ENCODE results near the gene GATD1.

Gene GATD1

DNA sequence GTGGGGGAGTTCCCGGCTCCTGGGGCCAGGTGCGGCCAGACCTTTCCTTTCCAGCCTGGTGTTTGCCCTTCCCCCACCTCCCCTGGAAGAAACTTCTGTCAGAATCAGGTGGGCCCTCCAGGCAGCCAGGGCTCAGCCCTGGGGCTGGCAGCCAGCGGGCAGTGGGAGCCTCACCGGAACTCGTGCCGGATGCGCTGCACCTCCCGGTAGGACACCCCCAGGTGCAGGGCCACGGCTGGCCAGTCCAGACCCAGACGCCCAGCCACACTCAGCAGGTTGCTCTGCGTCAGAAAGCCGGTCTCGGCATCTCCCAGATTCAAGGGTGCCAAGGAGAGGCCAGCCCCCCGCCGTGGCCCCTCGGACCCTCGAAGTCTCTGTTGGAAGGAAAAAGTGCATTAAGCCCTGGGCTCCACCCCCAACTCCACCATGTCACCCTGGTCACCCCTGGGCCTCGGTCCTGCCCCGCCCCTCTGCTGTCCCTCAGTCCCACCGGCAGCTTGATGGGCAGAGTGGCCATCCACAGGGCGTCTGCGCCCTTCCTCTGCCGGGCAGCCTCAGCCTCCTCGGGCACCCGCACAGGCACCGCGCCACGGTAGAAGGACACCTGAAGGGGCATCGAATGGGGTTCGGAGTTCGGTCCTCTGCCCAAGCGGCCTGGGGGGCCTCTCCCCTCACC is 22.5 kb upstream of the GATD1 start:
- no peak for TF ChIP-seq CTCF (IDR thresholded peaks at IDR 0.05; ENCODE audit: control insufficient read depth, insufficient read depth, low read depth, low read length, missing control alignments)
- no peak for DNase-seq (ENCODE audit: low read depth)
- H3K4me3 ChIP-seq (ENCODE audit: control insufficient read depth, low read depth, low read length): no peak overlapping the region

DNA sequence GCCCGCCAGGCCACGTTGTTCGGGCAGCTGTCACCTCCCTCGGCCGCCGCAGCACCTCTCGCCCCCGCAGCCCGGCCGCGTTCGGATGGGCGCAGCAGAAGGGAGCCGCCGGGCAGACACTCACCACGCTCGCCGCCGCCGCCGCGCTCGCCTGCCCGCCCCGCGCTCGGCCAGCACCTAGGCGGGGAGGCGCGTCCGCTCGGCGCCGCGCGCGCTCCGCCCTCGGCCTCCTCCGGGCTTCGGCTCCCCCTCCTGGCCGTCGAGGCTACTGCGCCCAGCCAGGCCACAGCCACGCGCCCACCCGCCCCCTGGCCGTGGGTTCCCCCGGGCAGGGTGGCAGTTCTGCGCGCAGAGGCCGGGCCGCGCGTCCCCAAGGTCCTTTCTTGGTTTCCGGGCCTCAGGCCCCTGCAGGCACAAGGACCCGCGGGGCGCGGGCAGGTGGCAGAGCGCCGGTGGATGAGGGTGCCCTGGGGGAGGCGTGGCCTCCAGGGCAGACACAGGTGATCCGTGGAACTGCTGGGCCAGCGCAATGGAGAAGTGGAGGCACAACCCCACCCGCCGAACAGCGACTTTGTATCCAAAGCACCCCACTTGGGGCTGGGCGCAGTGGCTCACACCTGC is 20.9 kb upstream of the GATD1 start, which contains the start of gene SLC25A22:
SLC25A22 (minus strand) TSS at position 189 of the 621 bp plus-strand sequence. CDS start 3,275 bp downstream, outside the sequence.
- DNase-seq (ENCODE audit: low read depth): no peak
- TF ChIP-seq CTCF (IDR thresholded peaks at IDR 0.05; ENCODE audit: control insufficient read depth, insufficient read depth, low read depth, low read length, missing control alignments): peak; percentile 59

GRCh38 chr11:797296-798092 is 20.2 kb upstream of the GATD1 start:
- no peak for DNase-seq (ENCODE audit: low read depth)
- peak overlapping the region; percentile 77 for H3K4me3 ChIP-seq (ENCODE audit: control insufficient read depth, low read depth, low read length)
- no peak for TF ChIP-seq CTCF (IDR thresholded peaks at IDR 0.05; ENCODE audit: control insufficient read depth, insufficient read depth, low read depth, low read length, missing control alignments)

More for the DNA sequence above, 20.9 kb upstream of the GATD1 start, which contains the start of gene SLC25A22:
- peak within 1 kb of the TSS; percentile 77 for H3K4me3 ChIP-seq (ENCODE audit: control insufficient read depth, low read depth, low read length)

GRCh38 chr11:796565-797295 is 19.4 kb upstream of the GATD1 start:
- DNase-seq (ENCODE audit: low read depth): no peak
- peak overlapping the region; percentile 77 for H3K4me3 ChIP-seq (ENCODE audit: control insufficient read depth, low read depth, low read length)
- TF ChIP-seq CTCF (IDR thresholded peaks at IDR 0.05; ENCODE audit: control insufficient read depth, insufficient read depth, low read depth, low read length, missing control alignments): no peak

- DNase-seq (ENCODE audit: low read depth): no peak
- no peak for TF ChIP-seq CTCF (IDR thresholded peaks at IDR 0.05; ENCODE audit: control insufficient read depth, insufficient read depth, low read depth, low read length, missing control alignments)
- H3K4me3 ChIP-seq (ENCODE audit: control insufficient read depth, low read depth, low read length): peak overlapping the region; percentile 77
Observed at GRCh38 chr11:795634-796564, 18.6 kb upstream of the GATD1 start.
